Mucosa of descending colon (tissue), 3 donors: ENCODE results near the gene SPECC1. TPM values are rescaled to one million over a fixed set of nuclear protein-coding genes. Genes with fewer than 3 reads are reported as not detected.

Experiments used
- ATAC-seq: fragments of 200-7000 bp; cut with Tn5 transposase; one replicate; pipeline ENCODE4 v1.9.1; 2020; ENCODE audit warnings: mild to moderate bottlenecking, moderate library complexity
- DNase-seq, 3 donors: peaks; one replicate each; pipeline ENCODE4 v3.0.0-alpha.2; 2020
- H3K36me3 ChIP-seq: fragments of 200-600 bp; one replicate; pipeline ENCODE4 v1.8.0; 2021; ENCODE audit warnings: low read depth, mild to moderate bottlenecking
- H3K4me1 ChIP-seq: fragments of 200-600 bp; one replicate; pipeline ENCODE4 v1.8.0; 2021; ENCODE audit warnings: low read depth, mild to moderate bottlenecking
- H3K4me3 ChIP-seq: fragments of 200-600 bp; one replicate; pipeline ENCODE4 v1.8.0; 2021; ENCODE audit warnings: mild to moderate bottlenecking
- H3K9me3 ChIP-seq: fragments of 200-600 bp; one replicate; pipeline ENCODE4 v1.8.0; 2021; ENCODE audit warnings: mild to moderate bottlenecking
- intact Hi-C, 2 donors: fragments of 100-400 bp; cut with DNase I in 1 of 2; cut with micrococcal nuclease in 1 of 2; formaldehyde crosslinking; loops; one replicate each; pipeline versions ENCODE4 v1.11.0 to v1.11.1; 2022; cut with DNase I, micrococcal nuclease
- total RNA-seq, 3 donors: library from RNA; stranded (reverse); fragmentation: NEBNext Ultra II Directional in 2 of 3; extraction: Animal tissue kit (Norgen Biotek cat#: 25700) in 2 of 3; gene quantifications; one replicate each; pipeline versions ENCODE4 v1.2.1 to v1.2.4, GENCODE V29; 2021 to 2023
- TF ChIP-seq, protein P1 (sequence below): fragments of 200-600 bp; IDR thresholded peaks from one replicate; pipeline ENCODE4 v1.8.0; 2022; ENCODE audit warnings: antibody characterized with exemption, mild to moderate bottlenecking
- donor health status: DM: no; HTN: no; CAD: no; lungs with moderate emphysema.
- donor health status: DM: no; HTN: no; CAD: no.
- donor health status: DM: no; HTN: yes; CAD: no.

Gene SPECC1
- total RNA-seq, 3 donors from 2014 or later = 36.2 to 86.3 (median 85.7) TPM

DNA sequence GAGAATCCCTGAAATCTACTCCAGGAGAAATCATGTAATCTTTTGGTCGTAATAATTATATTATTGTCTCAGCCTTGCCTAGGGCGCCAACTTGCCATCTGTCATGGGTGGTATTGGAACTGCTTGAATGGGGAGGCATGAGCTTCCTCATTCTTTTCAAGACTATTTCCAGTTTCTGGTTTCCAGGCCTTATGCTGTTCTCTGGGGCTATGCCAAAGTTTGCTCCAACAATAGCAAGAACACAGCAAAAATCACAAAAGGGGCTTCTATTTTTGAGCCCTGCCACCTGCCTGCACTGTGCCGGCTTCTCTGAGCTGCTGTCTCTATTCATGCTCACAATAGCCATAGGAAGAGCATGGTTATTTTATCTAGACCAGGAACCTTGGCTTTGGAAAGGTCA, 111.7 kb downstream of the SPECC1 start:
- no peak overlapping the region for H3K4me3 ChIP-seq
- H3K36me3 ChIP-seq = no peaks in the 10 kb centered on the region
- intact Hi-C loops = loop anchor here (5.0 to 10.0 kb wide), 2 partner anchors 106 to 194 kb away; no protein-coding TSS in a partner anchor
- no peaks in the 10 kb centered on the region for H3K9me3 ChIP-seq
- DNase-seq = peak in 1 of 3 donors; percentile 52
- TF ChIP-seq, protein P1, sequence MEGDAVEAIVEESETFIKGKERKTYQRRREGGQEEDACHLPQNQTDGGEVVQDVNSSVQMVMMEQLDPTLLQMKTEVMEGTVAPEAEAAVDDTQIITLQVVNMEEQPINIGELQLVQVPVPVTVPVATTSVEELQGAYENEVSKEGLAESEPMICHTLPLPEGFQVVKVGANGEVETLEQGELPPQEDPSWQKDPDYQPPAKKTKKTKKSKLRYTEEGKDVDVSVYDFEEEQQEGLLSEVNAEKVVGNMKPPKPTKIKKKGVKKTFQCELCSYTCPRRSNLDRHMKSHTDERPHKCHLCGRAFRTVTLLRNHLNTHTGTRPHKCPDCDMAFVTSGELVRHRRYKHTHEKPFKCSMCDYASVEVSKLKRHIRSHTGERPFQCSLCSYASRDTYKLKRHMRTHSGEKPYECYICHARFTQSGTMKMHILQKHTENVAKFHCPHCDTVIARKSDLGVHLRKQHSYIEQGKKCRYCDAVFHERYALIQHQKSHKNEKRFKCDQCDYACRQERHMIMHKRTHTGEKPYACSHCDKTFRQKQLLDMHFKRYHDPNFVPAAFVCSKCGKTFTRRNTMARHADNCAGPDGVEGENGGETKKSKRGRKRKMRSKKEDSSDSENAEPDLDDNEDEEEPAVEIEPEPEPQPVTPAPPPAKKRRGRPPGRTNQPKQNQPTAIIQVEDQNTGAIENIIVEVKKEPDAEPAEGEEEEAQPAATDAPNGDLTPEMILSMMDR = no peak
- ATAC-seq = peak; percentile 53
- peaks cover 4% of the 10 kb centered on the region for H3K4me1 ChIP-seq

DNA sequence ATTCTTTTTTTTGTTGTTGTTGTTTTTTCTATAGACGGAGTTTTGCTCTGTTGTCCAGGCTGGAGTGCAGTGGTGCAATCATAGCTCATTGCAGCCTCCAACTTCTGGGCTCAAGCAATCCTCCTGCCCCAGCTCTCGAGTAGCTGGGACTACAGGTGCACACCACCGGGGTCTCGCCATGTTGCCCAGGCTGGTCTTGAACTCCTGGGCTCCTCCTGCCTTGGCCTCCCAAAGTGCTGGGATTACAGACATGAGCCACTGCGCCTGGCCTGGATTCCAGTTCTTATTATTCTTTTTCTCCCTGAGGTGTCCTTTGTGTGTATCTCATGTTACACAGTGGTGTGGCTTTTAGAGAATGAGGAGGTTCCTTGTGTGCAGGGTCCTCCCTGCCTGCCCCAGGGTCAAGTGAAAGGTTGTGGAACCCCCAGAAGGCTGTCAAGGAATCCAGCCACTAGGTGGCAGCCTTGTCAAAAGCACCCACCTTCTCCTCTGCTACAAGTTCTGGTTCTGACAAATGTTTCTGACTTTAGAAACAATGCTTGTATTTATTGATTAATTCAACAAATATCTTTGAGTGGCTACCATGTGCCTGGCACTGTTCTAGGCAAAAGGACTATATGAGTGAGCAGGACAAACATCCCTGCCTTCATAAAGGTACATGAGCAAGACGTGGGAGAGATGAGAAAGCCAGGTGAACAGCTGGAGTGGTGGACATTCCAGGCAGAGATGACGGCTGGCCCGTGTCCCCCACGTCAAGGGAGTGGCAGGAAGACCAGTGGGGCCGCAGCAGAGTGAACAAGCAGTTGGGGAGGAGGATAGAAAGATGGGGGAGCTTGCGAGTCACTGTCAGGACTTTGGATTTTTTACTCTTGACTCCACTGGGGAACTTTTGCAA, 112.4 kb downstream of the SPECC1 start:
- DNase-seq (peak in 2 of 3 donors; percentile 67 to 87), ATAC-seq (peak; percentile 78)
- H3K4me3 ChIP-seq = no peak overlapping the region
- TF ChIP-seq, protein P1 = peak; percentile 49
- H3K9me3 ChIP-seq = no peaks in the 10 kb centered on the region
- no peaks in the 10 kb centered on the region for H3K36me3 ChIP-seq
- intact Hi-C loops = loop anchor here (5.0 to 10.0 kb wide), 2 partner anchors 106 to 193 kb away; no protein-coding TSS in a partner anchor
- peaks cover 4% of the 10 kb centered on the region for H3K4me1 ChIP-seq

DNA sequence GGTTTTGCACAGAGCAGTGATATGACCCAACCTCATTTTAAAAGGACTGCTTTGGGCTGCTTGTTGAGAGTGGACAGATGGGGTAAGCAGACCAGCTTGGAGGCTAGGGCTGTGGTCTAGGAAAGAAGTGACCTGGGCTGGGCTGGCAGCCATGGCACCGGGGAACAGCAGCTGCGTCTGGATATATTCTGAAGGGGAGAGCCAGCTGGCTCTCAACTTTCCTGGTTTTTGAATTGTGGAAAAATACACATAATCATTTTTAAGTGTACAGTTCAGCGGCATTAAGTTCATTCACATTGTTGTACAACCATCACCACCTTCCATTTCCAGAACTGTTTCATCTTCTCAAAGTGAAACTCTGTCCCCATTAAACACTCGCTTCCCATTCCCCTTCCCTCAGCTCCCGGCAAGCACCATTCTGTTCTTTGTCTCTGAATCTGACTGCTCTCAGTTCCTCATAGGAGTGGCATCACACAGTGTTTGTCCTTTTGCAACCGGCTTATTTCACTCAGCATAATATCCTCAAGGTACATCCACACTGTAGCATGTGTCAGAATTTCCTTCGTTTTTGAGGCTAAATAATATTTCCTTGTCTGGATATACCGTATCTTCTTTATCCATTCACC, 113.2 kb downstream of the SPECC1 start:
- peak; percentile 20 for ATAC-seq
- peak in 2 of 3 donors; percentile 9 to 33 for DNase-seq
- H3K4me3 ChIP-seq = no peak overlapping the region
- no peaks in the 10 kb centered on the region for H3K9me3 ChIP-seq
- intact Hi-C loops = loop anchor here (5.0 to 10.0 kb wide), 2 partner anchors 105 to 192 kb away; no protein-coding TSS in a partner anchor
- H3K36me3 ChIP-seq = no peaks in the 10 kb centered on the region
- H3K4me1 ChIP-seq = peaks cover 4% of the 10 kb centered on the region
- TF ChIP-seq, protein P1 = no peak

DNA sequence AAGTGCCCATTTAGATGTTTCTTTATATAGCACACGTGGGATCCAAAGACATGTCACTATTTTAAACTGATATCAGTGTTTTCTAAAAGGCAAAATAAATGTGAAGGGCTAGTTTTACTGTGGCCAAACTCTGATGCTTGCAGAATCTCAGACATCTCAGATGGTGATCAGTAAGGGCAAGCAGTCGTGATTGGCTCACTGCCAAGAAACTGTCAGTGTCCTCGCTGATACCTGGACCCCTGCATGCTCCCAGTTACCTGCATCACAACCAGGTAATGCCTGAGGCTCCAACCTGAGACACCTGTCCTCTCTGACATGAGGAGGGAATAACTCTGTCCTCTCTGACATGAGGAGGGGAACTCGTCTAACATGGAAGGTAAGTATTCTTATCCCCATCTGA, 114.0 kb downstream of the SPECC1 start:
- H3K4me3 ChIP-seq = no peak overlapping the region
- DNase-seq = no peak
- intact Hi-C loops = loop anchor here (5.0 to 10.0 kb wide), 2 partner anchors 104 to 192 kb away; no protein-coding TSS in a partner anchor

DNA sequence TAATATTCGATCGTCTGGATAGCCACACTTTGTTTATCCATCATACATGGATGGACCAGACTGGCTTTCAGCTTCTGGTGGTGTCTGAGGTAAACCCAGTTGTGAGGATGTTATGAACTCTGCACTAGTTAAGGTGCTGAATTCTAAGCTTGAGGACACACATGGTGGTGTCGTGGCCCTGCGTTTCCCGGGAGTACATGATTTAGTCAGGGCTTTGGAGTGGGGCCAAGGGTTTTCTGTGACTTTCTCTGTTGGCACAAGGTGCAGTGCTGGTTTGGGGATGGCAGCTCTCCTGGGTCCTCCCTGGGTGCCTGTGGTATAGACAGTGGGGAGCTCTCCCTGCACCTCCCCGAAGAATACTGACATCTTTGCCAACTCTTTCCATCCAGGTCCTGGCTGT, 116.6 kb downstream of the SPECC1 start:
- Histone ChIP-seq H3K9me3 (no peaks in the 10 kb centered on the region), H3K4me3 (no peak overlapping the region), H3K36me3 (no peaks in the 10 kb centered on the region), H3K4me1 (peaks cover 4% of the 10 kb centered on the region)
- ATAC-seq (no peak), DNase-seq (no peak)
- intact Hi-C loops = loop anchor here in 1 of 2 donors (10.0 kb wide), 1 partner anchor 189 kb away; no protein-coding TSS in a partner anchor
- TF ChIP-seq, protein P1 = no peak

More for the DNA sequence above, 114.0 kb downstream of the SPECC1 start:
- Histone ChIP-seq H3K4me1 (peaks cover 4% of the 10 kb centered on the region), H3K36me3 (no peaks in the 10 kb centered on the region), H3K9me3 (no peaks in the 10 kb centered on the region)
- TF ChIP-seq, protein P1 = no peak
- no peak for ATAC-seq
